Thyroid gland (tissue), 4 donors: ENCODE results near the gene TGFBR3.

Experiments used
- POLR2A ChIP-seq, 2 donors: fragments of 450-650 bp; IDR thresholded peaks; one replicate each; pipeline ENCODE4 v1.6.1; 2017; ENCODE audit warnings: antibody characterized with exemption in 2 of 2, mild to moderate bottlenecking in 2 of 2, moderate library complexity in 1 of 2
- TF ChIP-seq, protein P1 (sequence below), 6 experiments: fragments of 200-600 bp in 3 of 6; fragments of 450-650 bp in 3 of 6; sonication (generic) in 3 of 6; IDR thresholded peaks; one replicate each; pipeline ENCODE4 v1.5.1; 2016 to 2019; ENCODE audit warnings: antibody characterized with exemption in 6 of 6, mild to moderate bottlenecking in 2 of 6, inconsistent platforms in 1 of 6, moderate library complexity in 1 of 6

DNA sequence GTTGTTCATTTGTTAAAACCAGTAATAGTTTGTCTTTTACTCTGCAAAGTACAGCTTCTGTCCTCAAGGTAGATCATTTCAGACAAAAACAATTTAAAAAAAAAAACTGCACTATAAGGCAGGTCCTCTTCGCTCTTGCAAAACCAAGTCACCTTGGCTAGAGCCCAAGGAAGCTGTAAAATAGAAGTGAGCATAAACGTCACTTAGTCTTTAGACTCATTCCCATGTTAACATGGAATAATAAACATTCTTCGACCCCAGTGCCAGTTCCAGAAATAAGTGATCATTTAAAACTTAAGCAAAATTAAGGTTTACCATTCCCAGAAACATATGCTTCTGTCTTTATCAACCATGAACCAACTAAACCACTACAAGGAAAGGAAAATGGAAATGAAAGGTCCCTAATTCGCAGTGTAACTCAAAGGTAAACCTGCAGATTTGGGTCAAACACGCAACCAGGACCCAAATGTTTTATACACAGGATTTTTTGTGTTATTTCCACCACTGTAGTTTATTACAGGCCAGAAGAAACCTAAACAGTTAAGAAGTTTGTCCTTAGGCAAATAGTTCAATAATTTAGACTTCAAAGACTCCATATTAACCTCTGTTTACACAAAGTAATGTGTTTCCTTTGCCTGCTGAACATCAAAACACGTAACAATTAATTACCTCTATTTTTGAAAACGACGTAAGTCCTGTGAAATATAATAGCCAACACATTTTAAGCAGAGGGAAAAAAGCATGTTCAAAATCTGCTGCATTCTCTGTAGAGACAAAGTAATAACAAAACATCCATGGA, 54.6 kb downstream of the TGFBR3 start:
- TF ChIP-seq, protein P1, sequence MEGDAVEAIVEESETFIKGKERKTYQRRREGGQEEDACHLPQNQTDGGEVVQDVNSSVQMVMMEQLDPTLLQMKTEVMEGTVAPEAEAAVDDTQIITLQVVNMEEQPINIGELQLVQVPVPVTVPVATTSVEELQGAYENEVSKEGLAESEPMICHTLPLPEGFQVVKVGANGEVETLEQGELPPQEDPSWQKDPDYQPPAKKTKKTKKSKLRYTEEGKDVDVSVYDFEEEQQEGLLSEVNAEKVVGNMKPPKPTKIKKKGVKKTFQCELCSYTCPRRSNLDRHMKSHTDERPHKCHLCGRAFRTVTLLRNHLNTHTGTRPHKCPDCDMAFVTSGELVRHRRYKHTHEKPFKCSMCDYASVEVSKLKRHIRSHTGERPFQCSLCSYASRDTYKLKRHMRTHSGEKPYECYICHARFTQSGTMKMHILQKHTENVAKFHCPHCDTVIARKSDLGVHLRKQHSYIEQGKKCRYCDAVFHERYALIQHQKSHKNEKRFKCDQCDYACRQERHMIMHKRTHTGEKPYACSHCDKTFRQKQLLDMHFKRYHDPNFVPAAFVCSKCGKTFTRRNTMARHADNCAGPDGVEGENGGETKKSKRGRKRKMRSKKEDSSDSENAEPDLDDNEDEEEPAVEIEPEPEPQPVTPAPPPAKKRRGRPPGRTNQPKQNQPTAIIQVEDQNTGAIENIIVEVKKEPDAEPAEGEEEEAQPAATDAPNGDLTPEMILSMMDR (IDR thresholded peaks at IDR 0.05), result no peak
- TF ChIP-seq POLR2A (IDR thresholded peaks at IDR 0.05), result no peak
